CD4-positive, alpha-beta T cell treated with Interleukin-15 for 1 hour (primary cell): ENCODE results near the gene CLCN7.

ENCODE experiments used
- DNase-seq: peaks from one replicate; pipeline ENCODE4 v3.0.0-alpha.2; 2020

CLCN7 gene

DNA sequence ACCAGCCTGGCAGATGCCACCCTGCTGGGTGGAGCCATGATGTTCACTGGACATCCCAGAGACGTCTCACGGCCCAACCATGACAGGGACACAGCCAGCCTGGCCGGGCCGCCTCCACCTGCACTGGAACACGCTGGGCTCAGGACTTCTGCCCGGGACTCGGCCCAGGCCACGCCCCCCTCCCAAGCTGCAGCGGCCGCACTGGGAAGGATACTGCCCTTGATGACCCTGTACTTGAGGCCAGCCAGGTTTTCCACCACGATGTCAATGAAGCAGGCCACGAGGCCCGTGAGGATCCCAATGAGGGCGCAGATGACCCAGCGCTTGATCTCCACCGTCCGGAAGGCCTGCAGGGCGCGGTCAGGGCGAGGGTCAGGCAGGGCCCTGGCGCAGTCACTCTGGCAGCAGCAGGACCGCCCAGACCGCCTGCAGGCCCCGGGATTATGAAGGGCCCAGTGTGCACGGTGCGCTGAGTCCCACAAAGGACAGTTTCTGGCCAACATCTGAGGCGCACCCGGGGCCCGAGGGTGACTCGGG is 14.2 kb downstream of the CLCN7 start:
- no peak for DNase-seq

DNA sequence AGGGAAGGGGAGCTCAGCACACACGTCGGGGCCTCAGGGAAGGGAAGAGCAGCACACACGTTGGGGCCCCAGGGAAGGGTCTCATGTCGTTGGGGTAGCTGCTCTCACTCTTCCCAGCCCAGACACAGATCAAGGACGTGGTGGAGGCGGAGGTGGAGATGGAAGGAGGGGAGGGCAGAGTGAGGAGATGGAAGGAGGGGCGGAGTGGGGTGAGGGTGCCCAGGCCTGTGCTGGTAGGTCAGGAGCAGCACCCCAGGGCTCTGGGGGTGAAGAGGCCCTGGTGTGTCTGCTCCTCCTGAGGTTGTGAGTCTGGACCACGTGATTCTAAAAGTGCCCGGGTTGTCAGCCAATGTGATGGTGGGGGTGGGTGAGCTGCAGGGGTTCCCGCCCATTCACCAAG is 14.9 kb downstream of the CLCN7 start:
- DNase-seq, result no peak

DNA sequence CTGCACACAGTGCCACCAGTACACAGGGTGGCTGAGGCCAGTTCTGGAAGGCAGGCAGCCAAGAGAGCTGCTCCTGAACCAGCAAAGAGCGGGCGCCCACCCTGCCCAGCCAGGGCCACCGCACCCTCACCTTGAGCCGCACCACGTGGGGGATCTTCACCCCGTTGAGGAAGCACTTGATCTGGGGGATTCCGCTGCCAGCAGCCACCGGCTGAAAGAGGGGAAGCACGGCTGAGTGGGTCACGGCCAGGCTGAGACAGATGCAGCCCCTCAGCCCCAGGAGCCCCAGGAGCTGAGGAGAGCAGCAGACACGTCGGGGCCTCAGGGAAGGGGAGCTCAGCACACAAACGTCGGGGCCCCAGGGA is 15.9 kb downstream of the CLCN7 start:
- DNase-seq, result peak; percentile 80

DNA sequence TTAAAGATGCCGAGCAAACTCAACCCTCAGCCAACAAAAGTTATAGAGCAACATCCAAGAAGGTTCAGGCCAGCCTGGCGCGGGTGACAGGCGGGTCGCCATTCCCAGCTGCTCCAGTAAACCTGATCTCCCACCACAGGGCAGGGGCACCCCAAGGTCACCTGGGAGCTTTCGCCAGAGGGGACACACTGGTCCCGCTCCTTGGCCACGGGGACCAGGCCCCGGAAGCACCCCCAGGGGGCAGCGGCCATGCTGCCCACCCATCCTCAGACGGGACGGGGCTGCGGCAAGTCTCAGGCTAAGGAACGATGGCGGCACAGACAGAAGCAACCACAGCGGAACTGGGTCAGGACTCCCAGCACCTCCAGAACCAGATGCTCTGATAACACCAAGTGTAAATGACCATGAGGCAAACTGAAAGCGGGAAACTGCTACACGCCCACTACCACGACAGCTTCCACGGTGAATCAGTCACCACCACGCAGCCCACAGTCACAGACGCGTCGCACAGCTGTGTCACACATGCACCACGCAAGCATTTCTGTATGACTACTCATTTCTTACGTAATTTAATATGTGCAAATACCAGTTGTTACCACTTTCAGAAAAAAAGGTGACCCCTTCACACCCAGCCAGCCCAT is 16.4 kb downstream of the CLCN7 start:
- DNase-seq, result peak; percentile 51

DNA sequence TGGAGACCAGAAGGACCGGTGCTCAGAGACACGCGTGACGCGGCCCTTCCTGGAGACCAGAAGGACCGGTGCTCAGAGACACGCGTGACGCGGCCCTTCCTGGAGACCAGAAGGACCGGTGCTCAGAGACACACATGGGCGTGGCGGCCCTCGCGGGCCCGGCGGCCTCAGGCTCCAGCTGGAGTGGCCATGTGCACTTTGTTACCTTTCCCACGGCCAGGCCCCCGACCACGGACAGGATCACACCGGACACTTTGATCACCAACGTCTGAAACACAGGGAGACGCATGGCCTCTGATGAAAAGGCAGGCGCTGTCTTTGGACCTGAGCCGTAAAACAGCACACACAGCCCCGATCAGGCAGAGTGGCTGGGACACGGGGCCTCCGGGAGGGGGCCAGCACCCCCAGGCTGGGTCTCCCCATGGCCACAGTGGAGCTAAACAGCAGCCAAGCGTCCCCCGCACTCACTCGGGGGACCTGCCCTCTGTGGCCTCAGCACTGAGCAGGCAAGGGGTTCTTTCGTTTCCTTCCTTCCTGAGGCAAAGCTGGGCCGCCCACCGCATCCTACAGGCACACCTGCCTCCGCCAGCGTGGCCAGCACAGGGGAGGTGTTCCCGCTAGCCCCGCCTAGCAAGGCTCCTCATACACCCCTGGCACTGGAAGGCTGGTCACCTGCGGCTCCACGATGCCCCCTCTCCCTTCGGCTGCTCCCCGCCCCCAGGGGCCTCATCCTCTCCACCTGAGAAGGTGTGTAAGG is 17.2 kb downstream of the CLCN7 start:
- no peak for DNase-seq

DNA sequence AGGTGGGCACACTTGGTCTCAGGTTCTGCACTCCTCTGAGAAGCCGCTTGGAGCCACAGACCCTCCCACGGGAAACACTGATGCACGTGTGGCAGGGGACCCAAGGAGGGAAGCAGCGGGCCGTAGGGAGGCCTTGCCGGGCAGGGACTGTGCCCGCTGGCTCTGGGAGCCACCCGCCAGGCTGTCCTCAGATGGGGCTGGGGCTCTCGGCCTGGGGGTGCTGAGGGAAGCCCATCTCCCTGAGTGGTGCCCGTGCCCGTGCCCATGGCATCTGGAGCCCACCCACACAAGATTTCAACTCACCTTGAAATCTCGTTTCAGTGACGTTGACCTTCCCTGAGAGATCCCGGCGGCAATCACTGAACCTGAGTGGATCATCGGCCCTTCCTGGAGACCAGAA is 17.9 kb downstream of the CLCN7 start:
- DNase-seq, result no peak

DNA sequence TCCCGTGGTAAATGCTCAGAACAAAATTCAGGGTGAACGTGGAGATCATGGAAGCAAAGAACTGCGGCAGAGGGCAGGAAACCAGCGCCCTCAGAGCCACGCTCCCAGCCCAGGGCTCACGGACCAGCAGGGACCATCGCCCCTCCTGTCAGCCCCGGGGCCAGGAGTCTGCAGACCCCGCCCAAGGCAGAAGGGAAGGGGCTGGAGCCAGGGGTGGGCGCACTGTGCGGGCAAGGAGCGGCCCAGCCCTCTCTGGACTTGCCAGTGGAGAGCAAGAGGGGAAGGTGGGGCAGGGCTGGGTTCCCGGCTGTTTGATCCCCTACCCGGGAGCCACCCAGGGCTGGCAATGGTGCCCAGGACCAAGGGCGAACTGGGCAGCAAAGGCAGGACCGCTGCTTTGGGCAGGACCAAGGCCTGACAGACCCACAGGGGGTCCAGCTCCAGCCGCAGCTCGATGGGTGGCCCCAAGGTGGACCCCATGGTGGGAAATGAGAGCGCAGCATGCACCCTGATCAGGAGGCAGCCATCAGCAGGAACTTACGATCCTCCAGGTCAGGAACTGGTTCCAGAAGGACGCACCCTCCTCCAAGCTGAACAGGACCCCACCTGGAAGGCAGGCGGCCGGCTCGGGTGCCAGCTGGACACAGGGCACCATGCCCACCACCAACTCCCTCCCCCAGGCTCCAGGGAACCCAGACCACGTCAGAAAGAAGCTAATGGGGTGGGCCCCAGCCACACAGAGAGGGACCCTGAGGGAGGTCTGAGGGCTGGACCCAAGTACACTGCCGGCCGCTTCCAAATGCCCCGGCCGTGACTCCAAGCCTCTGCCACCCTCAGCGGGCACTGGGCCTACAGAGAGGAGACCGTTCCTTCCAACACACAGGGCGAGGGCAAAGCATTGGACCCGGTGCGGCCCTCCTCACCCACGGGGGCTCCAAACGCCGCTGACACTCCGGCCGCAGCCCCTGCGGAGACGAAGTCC is 19.3 kb downstream of the CLCN7 start:
- no peak for DNase-seq

DNA sequence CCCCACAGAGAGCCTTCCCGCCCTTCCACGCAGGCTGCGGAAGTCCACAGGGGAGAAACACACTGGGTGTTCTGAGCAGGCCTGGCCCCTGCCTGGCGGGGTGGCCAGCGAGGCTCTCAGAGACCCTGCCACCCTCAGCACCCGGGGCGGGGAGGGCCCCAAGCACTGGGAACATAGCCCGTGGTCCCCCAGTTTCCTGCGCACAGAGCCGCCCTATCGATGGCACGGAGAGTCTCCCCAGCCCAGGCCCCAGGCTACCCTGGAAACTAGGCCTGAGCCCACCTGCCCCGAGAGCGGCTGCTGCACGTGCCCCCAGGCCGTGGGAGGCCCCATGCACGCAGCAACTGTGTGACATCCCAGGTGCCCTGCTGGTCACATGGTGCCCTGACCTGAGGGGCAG is 20.3 kb downstream of the CLCN7 start:
- no peak for DNase-seq

DNA sequence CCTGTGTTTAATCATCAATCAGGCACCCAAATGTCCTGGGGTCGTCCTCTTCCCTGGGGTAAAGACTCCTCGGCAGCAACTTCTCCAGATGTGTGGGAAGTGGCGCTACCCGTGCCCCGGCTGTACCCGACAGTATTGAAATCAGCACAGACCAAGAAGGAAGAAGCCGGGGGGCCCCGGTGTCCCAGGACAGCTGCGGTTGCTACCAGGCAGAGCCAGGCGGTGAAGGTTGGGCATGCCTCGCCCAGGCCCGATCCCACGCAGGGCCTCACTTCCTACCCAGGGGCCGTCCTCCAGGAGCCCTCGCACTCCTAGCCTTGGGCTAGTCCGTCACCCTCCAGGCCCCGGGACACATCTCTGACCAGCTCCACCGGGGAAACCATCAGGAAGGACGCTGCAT is 21.5 kb downstream of the CLCN7 start:
- no peak for DNase-seq

DNA sequence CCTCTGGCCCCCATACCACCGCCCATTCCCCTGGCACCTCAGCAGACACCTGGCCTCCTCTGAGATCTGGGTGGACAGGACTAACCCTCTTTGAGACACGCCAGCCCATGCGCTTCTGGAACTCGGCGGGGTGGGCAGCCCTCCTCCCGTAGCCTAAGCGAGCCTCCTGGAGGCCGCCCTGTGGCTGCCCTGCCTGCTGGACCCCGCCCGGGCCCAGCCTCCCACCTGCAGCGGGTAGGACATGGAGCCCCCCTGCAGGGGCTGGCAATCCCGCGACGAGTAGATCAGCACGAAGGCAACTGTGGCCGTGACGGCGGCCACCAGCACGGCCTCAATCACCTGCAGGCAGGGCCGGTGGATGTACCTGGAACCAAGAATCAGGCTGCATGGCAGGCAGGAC is 22.3 kb downstream of the CLCN7 start:
- no peak for DNase-seq

DNA sequence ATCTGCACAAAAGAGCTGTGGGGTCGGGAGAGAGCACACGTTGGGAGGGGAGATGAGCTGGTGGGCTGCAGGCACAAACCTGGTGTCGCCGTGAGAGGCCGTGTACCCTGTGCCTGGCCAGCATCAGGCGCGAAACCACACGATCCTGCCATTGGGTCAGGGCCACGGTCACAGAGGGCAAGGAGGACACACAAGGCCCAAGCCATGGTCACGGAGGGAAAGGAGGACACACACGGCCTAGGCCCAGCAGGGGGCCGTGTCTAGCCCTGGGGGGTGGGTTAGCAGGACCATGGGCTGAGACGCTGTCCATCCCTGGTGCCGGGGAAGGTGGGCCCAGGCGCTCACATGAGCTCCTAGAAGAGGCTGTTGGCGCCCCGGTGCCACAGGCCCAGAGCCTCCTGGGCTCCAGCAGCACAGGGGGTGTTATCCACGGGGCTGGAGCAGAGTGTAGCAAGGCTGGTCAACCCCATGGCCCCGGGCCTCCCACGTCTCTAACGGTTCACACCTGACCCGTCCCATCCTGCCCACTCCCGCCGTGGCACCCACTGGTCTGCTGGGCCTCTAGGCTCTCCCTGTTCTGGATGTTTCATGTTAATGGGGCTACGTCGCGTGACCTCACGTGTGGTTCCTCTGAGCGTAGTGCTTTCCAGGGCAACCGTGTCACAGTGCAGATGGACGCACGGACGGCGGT is 23.0 kb downstream of the CLCN7 start:
- DNase-seq, result no peak

DNA sequence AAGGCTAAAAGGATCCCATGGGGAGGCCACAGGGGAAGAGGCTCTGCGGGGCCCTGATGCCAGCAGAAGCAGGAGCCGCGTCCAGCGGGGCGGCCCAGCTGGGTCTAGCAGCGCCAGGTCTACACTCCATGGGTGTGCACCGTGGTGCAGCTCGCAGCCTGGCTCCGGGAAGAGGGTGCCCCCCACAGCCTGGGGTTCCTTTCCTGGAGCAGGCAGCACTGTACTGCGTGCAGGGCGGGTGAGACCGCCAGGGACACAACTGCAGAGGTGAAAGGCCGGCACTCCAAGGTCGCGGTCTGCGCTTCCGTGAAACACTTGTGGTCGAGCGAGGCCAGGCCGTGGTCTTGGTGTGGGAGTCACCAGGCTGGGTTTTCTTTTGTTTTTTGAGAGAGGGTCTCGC is 24.0 kb downstream of the CLCN7 start:
- DNase-seq, result no peak

DNA sequence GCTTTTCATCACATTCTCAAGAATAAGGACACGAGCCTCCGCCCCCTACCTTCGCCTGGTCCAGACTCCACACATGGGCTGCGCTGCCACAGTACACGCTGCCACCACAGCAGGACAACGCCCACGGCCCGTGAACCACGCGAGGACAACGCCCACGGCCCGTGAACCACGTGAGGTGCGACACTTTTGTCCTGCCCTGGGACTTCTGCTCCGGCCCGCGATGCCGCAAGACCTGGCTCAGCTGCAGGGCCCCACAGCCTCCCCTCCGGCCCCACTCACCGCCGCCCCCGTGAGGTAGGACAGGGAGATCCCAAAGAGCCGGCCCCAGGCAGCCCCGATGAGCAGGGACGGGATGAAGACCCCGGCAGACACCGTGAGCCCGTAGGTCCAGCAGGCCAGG is 24.6 kb downstream of the CLCN7 start:
- DNase-seq, result no peak

DNA sequence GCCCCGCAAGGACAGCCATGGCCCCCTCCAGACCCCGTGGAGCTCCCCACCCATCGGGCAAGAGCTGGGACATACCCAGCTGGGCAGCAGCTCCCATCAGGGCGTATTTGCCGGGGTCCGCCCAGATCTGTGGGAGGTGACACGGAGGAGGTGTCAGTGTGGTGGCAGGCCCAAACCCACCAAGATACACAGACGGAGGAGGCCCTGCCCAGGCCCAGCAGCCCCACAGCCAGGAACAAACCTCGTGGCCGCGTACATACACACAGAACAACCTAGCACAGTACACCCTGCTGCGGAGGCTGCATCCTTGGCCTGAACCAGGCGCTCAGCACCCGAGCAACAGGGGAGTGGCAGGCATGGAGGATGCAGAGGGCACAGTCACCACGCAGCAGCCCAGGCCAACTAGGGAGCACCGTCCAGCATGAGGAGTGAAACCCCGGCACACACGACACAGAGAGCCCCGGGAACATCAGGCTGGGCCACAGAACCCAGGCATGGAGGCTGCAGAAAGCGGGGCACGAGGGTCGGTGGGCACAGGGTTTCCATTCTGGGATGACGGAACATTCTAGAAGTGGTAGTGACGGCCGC is 25.5 kb downstream of the CLCN7 start:
- DNase-seq, result no peak

DNA sequence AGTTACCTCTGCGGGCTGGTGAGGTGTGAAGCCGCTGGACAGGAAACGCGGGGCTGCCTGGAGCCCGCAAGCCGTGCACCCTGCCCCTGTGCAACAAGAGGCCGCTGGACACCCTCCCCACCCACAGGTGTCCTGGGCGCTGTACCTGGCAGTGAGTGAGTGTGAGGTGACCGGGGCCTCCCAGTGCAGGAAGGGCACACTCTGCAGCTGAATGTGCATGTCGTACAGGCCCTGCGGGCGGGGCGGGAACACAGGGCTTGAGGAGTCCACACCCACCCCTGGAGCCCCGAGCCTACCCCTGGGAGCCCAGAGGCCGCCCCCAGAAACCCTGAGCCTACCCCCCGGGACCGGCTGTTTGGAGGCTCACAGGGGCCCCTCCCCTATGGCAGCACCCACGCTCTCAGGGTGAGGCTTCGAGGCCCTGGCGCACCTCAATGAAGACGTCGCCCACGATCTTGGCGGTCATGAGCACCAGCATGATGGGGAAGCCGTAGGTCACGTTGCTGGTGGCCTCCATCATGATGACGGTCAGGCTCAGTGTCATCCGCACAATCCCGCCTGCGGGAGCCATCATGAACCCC is 26.2 kb downstream of the CLCN7 start:
- DNase-seq, result no peak

DNA sequence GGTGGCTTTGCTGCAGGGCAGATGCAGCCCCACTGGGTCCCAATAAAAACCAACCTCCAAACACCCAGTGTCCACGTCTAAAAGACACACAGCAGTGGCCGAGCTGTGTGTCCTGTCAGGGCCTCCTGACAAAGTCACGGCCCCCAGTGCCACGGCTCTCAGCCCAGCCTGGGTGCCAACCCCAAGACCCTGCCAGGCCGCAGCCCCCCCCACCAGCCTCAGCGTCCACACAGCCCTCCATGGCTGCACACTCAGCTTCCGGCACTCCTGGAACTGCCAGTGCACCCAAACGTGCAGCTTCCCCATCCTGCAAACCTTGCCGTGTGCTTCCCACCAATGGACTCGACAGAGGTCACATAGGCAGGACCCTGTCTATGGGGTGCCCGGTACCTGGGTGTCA is 26.9 kb downstream of the CLCN7 start:
- no peak for DNase-seq

DNA sequence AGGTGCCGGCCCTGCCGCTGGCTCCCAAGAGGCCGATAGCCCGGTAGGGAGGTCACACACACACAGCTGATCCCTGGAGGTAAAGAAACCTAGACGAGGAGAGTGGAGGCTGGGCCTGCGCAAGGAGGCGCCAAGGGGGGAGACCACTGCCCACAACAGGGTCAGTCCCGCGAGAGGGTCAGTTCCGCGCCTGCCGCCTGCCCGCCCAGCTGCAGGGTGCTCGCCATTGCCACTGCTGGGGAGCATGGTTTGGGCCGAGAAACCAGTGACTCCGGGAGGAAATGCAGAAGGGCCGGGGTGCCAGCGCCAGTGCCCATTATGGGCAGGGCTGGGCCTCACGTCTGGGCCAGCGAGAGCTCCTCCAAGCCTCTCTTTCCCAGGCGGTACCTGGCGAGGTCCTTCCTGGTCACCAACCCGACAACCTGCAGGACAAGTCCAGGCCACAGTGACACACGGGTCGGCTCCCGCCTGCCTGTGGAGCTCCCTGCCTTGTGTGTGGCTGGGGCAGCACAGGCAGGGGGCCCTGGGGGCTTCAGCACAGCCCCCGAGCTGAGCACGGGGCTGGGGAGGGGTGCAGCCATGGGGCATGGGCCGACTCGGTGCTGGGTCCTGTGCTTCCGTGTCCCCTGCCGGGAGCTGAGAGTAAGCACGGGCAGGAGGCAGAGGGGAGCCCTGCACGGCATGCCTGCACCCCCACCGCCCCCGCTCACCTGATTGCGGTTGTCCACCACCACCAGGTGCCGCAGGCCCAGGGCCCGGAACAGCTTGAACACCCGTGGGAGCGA is 28.3 kb downstream of the CLCN7 start:
- DNase-seq, result no peak

DNA sequence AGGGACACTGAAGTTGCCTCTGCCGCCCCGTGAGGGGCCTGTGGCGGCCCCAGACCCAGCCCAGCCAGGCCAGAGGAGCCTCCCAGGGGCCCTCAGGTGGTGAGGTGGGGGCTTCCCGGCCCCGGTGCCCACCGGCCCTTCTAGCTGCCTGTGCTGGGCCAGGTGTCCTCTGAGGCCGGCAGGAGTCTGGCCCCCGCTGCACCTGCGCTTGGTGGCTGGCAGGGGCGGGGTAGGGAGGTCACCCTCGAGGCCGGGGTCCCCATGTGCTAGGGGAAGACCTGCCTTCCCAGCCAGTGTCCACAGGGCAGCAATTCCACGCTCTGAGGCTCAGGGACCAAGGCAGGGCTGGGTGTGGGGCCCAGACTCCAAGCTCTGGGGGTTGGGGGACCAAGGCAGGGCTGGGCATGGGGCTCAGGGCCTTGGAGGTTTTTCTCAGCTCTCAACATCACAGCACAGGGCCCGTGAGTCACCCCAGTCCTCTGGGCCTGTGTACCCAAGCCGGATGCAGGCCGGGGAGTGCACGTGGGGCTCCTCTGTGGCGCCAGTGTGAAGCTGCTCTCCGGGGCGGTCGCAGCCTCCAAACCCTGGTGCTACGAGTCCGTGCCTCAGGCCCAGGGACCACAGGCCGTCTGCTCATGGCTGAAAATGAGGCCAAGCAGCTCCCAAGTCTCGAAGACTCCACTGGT is 29.2 kb downstream of the CLCN7 start:
- no peak for DNase-seq

DNA sequence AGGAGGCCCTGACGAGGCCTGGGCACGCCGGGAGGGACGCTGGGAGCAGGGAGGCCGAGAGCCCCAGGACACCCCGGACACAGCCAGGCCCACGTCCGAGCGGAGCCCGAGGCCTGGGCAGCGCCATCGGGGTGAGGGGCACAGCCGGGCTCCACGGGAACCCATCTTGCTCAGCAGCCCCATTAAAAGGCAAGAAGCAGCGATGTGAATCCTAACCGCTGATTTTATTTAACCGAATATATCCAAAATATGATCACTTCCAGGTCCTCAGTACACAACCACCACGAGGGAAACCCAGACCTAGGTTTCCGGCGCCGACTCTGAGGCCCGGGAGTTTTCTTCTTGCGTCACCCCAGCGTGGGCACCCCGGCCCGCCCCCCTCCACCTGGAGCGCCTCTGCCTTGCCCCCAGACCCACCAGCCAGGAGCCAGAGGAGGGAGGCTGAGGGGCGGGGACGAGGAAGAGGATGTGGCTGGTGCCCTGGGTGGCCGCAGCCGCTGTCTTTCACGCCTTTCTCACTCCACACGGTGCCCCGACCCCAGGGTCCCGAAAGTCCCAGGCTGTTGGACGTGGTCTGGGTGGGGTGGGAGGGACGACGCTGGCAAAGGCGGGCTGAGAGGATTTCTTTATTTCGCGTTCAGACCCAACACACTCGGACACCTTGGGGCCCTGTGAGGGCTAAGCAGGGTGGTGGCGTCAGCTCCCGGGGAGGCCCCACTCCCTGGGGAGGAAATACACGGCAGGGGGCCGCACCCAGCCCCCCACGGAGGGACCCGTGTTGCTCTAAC is 29.9 kb downstream of the CLCN7 start:
- DNase-seq, result peak; percentile 30
